ENCODE data around the gene ZNF367. TPM values are rescaled to one million over a fixed set of nuclear protein-coding genes. Genes with fewer than 3 reads are reported as not detected.
A peak's percentile ranks its signal among the peaks of the same experiment; 100 is the strongest.

ZNF367 gene
- total and polyA plus RNA-seq, 2 experiments from 2014 or later: 0.89 to 2.5 TPM

GRCh38 chr9:96386157-96386556, 32.0 kb downstream of the ZNF367 start:
- no peak for DNase-seq (ENCODE audit: low read depth in 1 of 2, low spot score in 1 of 2)
- H3K27ac ChIP-seq: no peak overlapping the region
- H3K9me3 ChIP-seq (ENCODE audit: low read depth): no peaks in the 10 kb centered on the region
- H3K4me3 ChIP-seq: no peak overlapping the region
- no peaks in the 10 kb centered on the region for H3K27me3 ChIP-seq
- TF ChIP-seq CTCF (IDR thresholded peaks at IDR 0.05; ENCODE audit: low read depth, low read length): no peak
- no peaks in the 10 kb centered on the region for H3K36me3 ChIP-seq
- H3K4me1 ChIP-seq (ENCODE audit: low read depth): no peaks in the 10 kb centered on the region

- TF ChIP-seq CTCF (IDR thresholded peaks at IDR 0.05; ENCODE audit: low read depth, low read length): no peak
- DNase-seq (ENCODE audit: low read depth in 1 of 2, low spot score in 1 of 2): peak; percentile 78 to 83
- Histone ChIP-seq H3K9me3 (ENCODE audit: low read depth) (no peaks in the 10 kb centered on the region), H3K27ac (peak within 1 kb of the TSS; percentile 79), H3K36me3 (no peaks in the 10 kb centered on the region), H3K4me3 (peak within 1 kb of the TSS; percentile 82), H3K4me1 (ENCODE audit: low read depth) (peaks cover under 1% of the 10 kb centered on the region), H3K27me3 (no peaks in the 10 kb centered on the region)
Measured at GRCh38 chr9:96383165-96383942, 34.8 kb downstream of the ZNF367 start, which contains the start of gene SLC35D2. Gene SLC35D2, minus strand, starts transcription at chr9:96383711. Its CDS starts 77 bp downstream, at chr9:96383634.

- Histone ChIP-seq H3K27ac (peak overlapping the region; percentile 79), H3K27me3 (no peaks in the 10 kb centered on the region), H3K4me1 (ENCODE audit: low read depth) (peaks cover 6% of the 10 kb centered on the region), H3K4me3 (peak overlapping the region; percentile 82), H3K36me3 (no peaks in the 10 kb centered on the region), H3K9me3 (ENCODE audit: low read depth) (no peaks in the 10 kb centered on the region)
- no peak for DNase-seq (ENCODE audit: low read depth in 1 of 2, low spot score in 1 of 2)
- no peak for TF ChIP-seq CTCF (IDR thresholded peaks at IDR 0.05; ENCODE audit: low read depth, low read length)
Measured at GRCh38 chr9:96382839-96383164, 35.4 kb downstream of the ZNF367 start.

- Histone ChIP-seq H3K36me3 (no peaks in the 10 kb centered on the region), H3K27ac (no peak overlapping the region), H3K9me3 (ENCODE audit: low read depth) (no peaks in the 10 kb centered on the region), H3K4me1 (ENCODE audit: low read depth) (peaks cover 13% of the 10 kb centered on the region), H3K27me3 (no peaks in the 10 kb centered on the region), H3K4me3 (peak overlapping the region; percentile 82)
- peak in 1 of 2 donors; percentile 10 for DNase-seq (ENCODE audit: low read depth in 1 of 2, low spot score in 1 of 2)
- TF ChIP-seq CTCF (IDR thresholded peaks at IDR 0.05; ENCODE audit: low read depth, low read length): no peak
Measured at GRCh38 chr9:96382175-96382574, 36.0 kb downstream of the ZNF367 start.

GRCh38 chr9:96381696-96382095, 36.5 kb downstream of the ZNF367 start:
- H3K4me1 ChIP-seq (ENCODE audit: low read depth): peaks cover 17% of the 10 kb centered on the region
- no peaks in the 10 kb centered on the region for H3K36me3 ChIP-seq
- no peak overlapping the region for H3K27ac ChIP-seq
- H3K27me3 ChIP-seq: no peaks in the 10 kb centered on the region
- no peak for TF ChIP-seq CTCF (IDR thresholded peaks at IDR 0.05; ENCODE audit: low read depth, low read length)
- no peaks in the 10 kb centered on the region for H3K9me3 ChIP-seq (ENCODE audit: low read depth)
- DNase-seq (ENCODE audit: low read depth in 1 of 2, low spot score in 1 of 2): no peak
- no peak overlapping the region for H3K4me3 ChIP-seq
